ENCODE data around the gene GAN. TPM values are rescaled to one million over a fixed set of nuclear protein-coding genes. Genes with fewer than 3 reads are reported as not detected.

The GAN gene, protein sequence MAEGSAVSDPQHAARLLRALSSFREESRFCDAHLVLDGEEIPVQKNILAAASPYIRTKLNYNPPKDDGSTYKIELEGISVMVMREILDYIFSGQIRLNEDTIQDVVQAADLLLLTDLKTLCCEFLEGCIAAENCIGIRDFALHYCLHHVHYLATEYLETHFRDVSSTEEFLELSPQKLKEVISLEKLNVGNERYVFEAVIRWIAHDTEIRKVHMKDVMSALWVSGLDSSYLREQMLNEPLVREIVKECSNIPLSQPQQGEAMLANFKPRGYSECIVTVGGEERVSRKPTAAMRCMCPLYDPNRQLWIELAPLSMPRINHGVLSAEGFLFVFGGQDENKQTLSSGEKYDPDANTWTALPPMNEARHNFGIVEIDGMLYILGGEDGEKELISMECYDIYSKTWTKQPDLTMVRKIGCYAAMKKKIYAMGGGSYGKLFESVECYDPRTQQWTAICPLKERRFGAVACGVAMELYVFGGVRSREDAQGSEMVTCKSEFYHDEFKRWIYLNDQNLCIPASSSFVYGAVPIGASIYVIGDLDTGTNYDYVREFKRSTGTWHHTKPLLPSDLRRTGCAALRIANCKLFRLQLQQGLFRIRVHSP
- 5.3 and 5.9 TPM in 2 replicates for total RNA-seq

DNA sequence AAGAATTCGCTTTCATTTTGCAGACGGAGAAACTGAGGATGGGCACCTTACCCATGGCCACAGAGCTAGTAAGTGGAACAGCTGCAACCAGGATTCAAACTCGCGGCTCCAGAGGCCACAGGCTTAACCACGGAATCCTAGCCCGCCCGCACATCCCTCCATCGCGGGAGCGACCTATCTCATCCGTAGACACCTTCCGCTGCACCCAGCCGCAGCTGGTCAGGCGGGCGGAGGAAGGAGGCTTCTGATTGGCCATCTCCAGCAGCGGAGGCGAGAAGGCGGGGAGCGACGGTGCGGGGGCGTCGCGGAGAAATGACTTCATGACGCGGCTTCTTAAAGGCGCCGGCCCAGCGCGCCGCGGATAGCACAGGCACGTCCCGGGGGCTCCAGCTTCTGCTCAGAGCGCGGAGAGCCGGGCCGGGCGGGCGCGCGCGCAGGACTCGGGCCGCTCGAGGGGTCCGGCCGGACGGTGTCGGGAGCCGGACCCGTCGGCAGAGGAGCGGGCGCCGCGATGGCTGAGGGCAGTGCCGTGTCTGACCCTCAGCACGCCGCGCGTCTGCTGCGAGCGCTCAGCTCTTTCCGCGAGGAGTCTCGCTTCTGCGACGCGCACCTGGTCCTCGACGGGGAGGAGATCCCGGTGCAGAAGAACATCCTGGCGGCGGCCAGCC lies at the start of gene GAN:
Gene GAN, plus strand, starts transcription at position 360 of the 668 bp plus-strand sequence. Its CDS starts 152 bp downstream, at position 512.

Other genes with a start within 250 kb of the GAN start
- 0.06 and 0.53 TPM in 2 replicates for gene C16orf46, start 237.7 kb upstream of the GAN start, total RNA-seq
- 9.9 and 11.0 TPM in 2 replicates for gene GCSH, start 218.6 kb upstream of the GAN start, total RNA-seq
- not detected in 2 replicates for gene BCO1, start 76.3 kb upstream of the GAN start, total RNA-seq
- gene CMIP, start 129.8 kb downstream of the GAN start, total RNA-seq = 2.5 and 3.7 TPM in 2 replicates

Measured in aortic smooth muscle cell (primary cell).